MM.1S (cell line): ENCODE measurements around the gene MAGOHB.

Source experiments
- DNase-seq: peaks from one replicate; pipeline ENCODE4 v3.0.0-alpha.2; 2015
- H2AFZ ChIP-seq: fragments of 300-600 bp; sonication (generic); 2 replicates; pipeline ENCODE4 v1.6.0; 2016; ENCODE audit warnings: antibody characterized with exemption, low read length
- H3F3A ChIP-seq: fragments of 300-600 bp; sonication (generic); 2 replicates; pipeline ENCODE4 v1.6.1; 2016; ENCODE audit warnings: mild to moderate bottlenecking, antibody characterized with exemption, low read length, moderate library complexity, mixed read lengths; ENCODE audit not compliant: insufficient read depth
- H3K27ac ChIP-seq: fragments of 300-600 bp; sonication (generic); 2 replicates; pipeline ENCODE4 v1.5.1; 2016; ENCODE audit warnings: mild to moderate bottlenecking, low read length
- H3K27me3 ChIP-seq: fragments of 300-600 bp; sonication (generic); replicated peaks from 2 replicates; pipeline ENCODE4 v1.6.0; 2016; ENCODE audit warnings: low read length; ENCODE audit not compliant: insufficient read depth
- H3K36me3 ChIP-seq: fragments of 300-600 bp; sonication (generic); replicated peaks from 2 replicates; pipeline ENCODE4 v1.6.1; 2016; ENCODE audit warnings: mild to moderate bottlenecking, low read length, mixed read lengths; ENCODE audit not compliant: insufficient read depth
- H3K4me1 ChIP-seq: fragments of 300-600 bp; sonication (generic); 2 replicates; pipeline ENCODE4 v1.6.1; 2016; ENCODE audit warnings: low read length, mixed read lengths
- H3K4me2 ChIP-seq: fragments of 300-600 bp; sonication (generic); 2 replicates; pipeline ENCODE4 v1.6.0; 2016; ENCODE audit warnings: low read depth, low read length
- H3K4me3 ChIP-seq: fragments of 300-600 bp; sonication (generic); 2 replicates; pipeline ENCODE4 v1.5.1; 2016; ENCODE audit warnings: low read length, mixed read lengths
- H3K79me2 ChIP-seq: fragments of 300-600 bp; sonication (generic); 2 replicates; pipeline ENCODE4 v1.6.1; 2016; ENCODE audit warnings: mixed run types, low read length, mixed read lengths
- H3K9ac ChIP-seq: fragments of 300-600 bp; sonication (generic); 2 replicates; pipeline ENCODE4 v1.6.1; 2016; ENCODE audit warnings: low read length, mixed read lengths
- H3K9me2 ChIP-seq: fragments of 300-600 bp; sonication (generic); replicated peaks from 2 replicates; pipeline ENCODE4 v1.6.1; 2016; ENCODE audit warnings: mild to moderate bottlenecking, low read length, mixed read lengths; ENCODE audit not compliant: insufficient read depth
- H3K9me3 ChIP-seq: fragments of 300-600 bp; sonication (generic); replicated peaks from 2 replicates; pipeline ENCODE4 v1.6.1; 2016; ENCODE audit warnings: mild to moderate bottlenecking, low read length, mixed read lengths; ENCODE audit not compliant: insufficient read depth
- H4K20me1 ChIP-seq: fragments of 300-600 bp; sonication (generic); 2 replicates; pipeline ENCODE4 v1.6.1; 2016; ENCODE audit warnings: mild to moderate bottlenecking, low read length, moderate library complexity, mixed read lengths; ENCODE audit not compliant: insufficient read depth
- CTCF ChIP-seq: fragments of 300-600 bp; sonication (generic); IDR thresholded peaks from 2 replicates; pipeline ENCODE4 v1.5.1; 2016; ENCODE audit warnings: antibody characterized with exemption, low read length, mixed read lengths
- EZH2 ChIP-seq: fragments of 300-600 bp; sonication (generic); optimal IDR thresholded peaks from 2 replicates; pipeline ENCODE3; 2017; ENCODE audit warnings: low read depth, mild to moderate bottlenecking, antibody characterized with exemption, low read length, mixed read lengths
- EZH2phosphoT487 ChIP-seq: fragments of 300-600 bp; sonication (generic); IDR thresholded peaks from 2 replicates; pipeline ENCODE4 v1.6.1; 2018; ENCODE audit warnings: antibody characterized with exemption, low read length

MAGOHB gene

GRCh38 chr12:10559244-10559643, 54.2 kb downstream of the MAGOHB start:
- Histone ChIP-seq H3K4me3 (no peak overlapping the region), H3K36me3 (no peaks in the 10 kb centered on the region), H3K4me2 (no peak overlapping the region), H3K79me2 (no peaks in the 10 kb centered on the region), H4K20me1 (no peaks in the 10 kb centered on the region), H3K9me3 (no peaks in the 10 kb centered on the region), H2AFZ (no peak overlapping the region), H3K4me1 (peaks cover 10% of the 10 kb centered on the region), H3K9me2 (no peaks in the 10 kb centered on the region), H3K27me3 (peaks cover 32% of the 10 kb centered on the region), H3F3A (peaks cover 10% of the 10 kb centered on the region), H3K9ac (no peak overlapping the region), H3K27ac (no peak overlapping the region)
- TF ChIP-seq CTCF (no peak), EZH2 (no peak), EZH2phosphoT487 (no peak)
- DNase-seq: no peak

- H2AFZ ChIP-seq: no peak overlapping the region
- H3K4me1 ChIP-seq: peaks cover 10% of the 10 kb centered on the region
- TF ChIP-seq EZH2phosphoT487 (no peak), EZH2 (no peak)
- H3K4me3 ChIP-seq: no peak overlapping the region
- H3K36me3 ChIP-seq: no peaks in the 10 kb centered on the region
- no peak for DNase-seq
- peaks cover 10% of the 10 kb centered on the region for H3F3A ChIP-seq
- no peaks in the 10 kb centered on the region for H3K9me3 ChIP-seq
- no peak overlapping the region for H3K27ac ChIP-seq
- H3K79me2 ChIP-seq: no peaks in the 10 kb centered on the region
- peaks cover 36% of the 10 kb centered on the region for H3K27me3 ChIP-seq
- no peaks in the 10 kb centered on the region for H3K9me2 ChIP-seq
- no peak overlapping the region for H3K9ac ChIP-seq
- H3K4me2 ChIP-seq: no peak overlapping the region
- H4K20me1 ChIP-seq: no peaks in the 10 kb centered on the region
Observed at GRCh38 chr12:10558789-10559188, 54.6 kb downstream of the MAGOHB start.

- Histone ChIP-seq H3F3A (peaks cover 10% of the 10 kb centered on the region), H3K9me2 (no peaks in the 10 kb centered on the region), H3K9me3 (no peaks in the 10 kb centered on the region), H4K20me1 (no peaks in the 10 kb centered on the region), H3K4me3 (no peak overlapping the region), H3K79me2 (no peaks in the 10 kb centered on the region), H3K4me1 (peaks cover 10% of the 10 kb centered on the region), H3K27me3 (peaks cover 38% of the 10 kb centered on the region), H2AFZ (no peak overlapping the region), H3K4me2 (no peak overlapping the region), H3K27ac (no peak overlapping the region), H3K36me3 (no peaks in the 10 kb centered on the region), H3K9ac (no peak overlapping the region)
- DNase-seq: no peak
- no peak for TF ChIP-seq EZH2phosphoT487
- no peak for TF ChIP-seq CTCF
- no peak for TF ChIP-seq EZH2
Observed at GRCh38 chr12:10558301-10558700, 55.1 kb downstream of the MAGOHB start.

- TF ChIP-seq CTCF: no peak
- no peak for TF ChIP-seq EZH2
- no peak for TF ChIP-seq EZH2phosphoT487
- no peaks in the 10 kb centered on the region for H3K9me3 ChIP-seq
- H3K9ac ChIP-seq: no peak overlapping the region
- no peaks in the 10 kb centered on the region for H3K9me2 ChIP-seq
- H3K4me2 ChIP-seq: no peak overlapping the region
- DNase-seq: peak; percentile 73
- peaks cover 38% of the 10 kb centered on the region for H3K27me3 ChIP-seq
- H3K4me3 ChIP-seq: no peak overlapping the region
- H3F3A ChIP-seq: peaks cover 10% of the 10 kb centered on the region
- no peak overlapping the region for H3K27ac ChIP-seq
- no peaks in the 10 kb centered on the region for H3K79me2 ChIP-seq
- H3K36me3 ChIP-seq: no peaks in the 10 kb centered on the region
- H3K4me1 ChIP-seq: peaks cover 10% of the 10 kb centered on the region
- no peak overlapping the region for H2AFZ ChIP-seq
- H4K20me1 ChIP-seq: no peaks in the 10 kb centered on the region
Observed at GRCh38 chr12:10557766-10558165, 55.6 kb downstream of the MAGOHB start.
